Measurements from ENCODE around the gene CCDC157. TPM values are rescaled to one million over a fixed set of nuclear protein-coding genes. Genes with fewer than 3 reads are reported as not detected.

Gene CCDC157
- total and polyA plus RNA-seq, 2 of the 4 experiments (the other 2 are of a cell fraction), result 0.90 to 2.2 TPM

GRCh38 chr22:30324014-30324730 lies 32.6 kb upstream of the CCDC157 start (continued):
- no peak for TF ChIP-seq SMC3 (IDR thresholded peaks at IDR 0.05; ENCODE audit: low read depth, low read length)

- dilution Hi-C loops (cut with HindIII; ENCODE audit: low sequenced_read_pairs, unreplicated experiment), result no loop called here
- CTCF ChIA-PET, result interaction anchor here (2.6 kb wide), 1 partner anchor 37 kb away, joined by 9 read pairs; the partner anchor contains the start of gene CASTOR1
- BruUV-seq (replicated peaks), result TSS peak; percentile 33
- peak overlapping the region; percentile 70 for H3K14ac ChIP-seq (replicated peaks; ENCODE audit: low read depth, low read length)
- H2BK120ac ChIP-seq (ENCODE audit: low read depth, low read length), result no peak overlapping the region
- peak overlapping the region; percentile 5 to 71 for H4K8ac ChIP-seq (ENCODE audit: low read depth in 2 of 2, low read length in 2 of 2)
- 0 out of 2 replicates have a peak overlapping the region, but pooled peaks have one; percentile 16 for H2BK20ac ChIP-seq (ENCODE audit: low read depth, low read length)
- ATAC-seq (ENCODE audit: low read depth) (peak; percentile 72), DNase-seq (peak; percentile 90)
- H3K4me1 ChIP-seq (ENCODE audit: control insufficient read depth, insufficient read depth, low read length), result peaks cover 26% of the 10 kb centered on the region
- peak overlapping the region; percentile 13; the same call in 1 of the 2 replicates for H3K56ac ChIP-seq (ENCODE audit: extremely low read depth, insufficient read depth, low read length)
- H3K4me3 ChIP-seq (ENCODE audit: insufficient read depth, low read depth, low read length), result peak overlapping the region; percentile 97
- H2AK9ac ChIP-seq (replicated peaks; ENCODE audit: low read depth, low read length, poor library complexity), result peak overlapping the region; percentile 90
- no peak overlapping the region for H2BK15ac ChIP-seq (ENCODE audit: low read depth, low read length)
- POLR2A ChIA-PET (ENCODE audit: unreplicated experiment), result no interaction called here
- H3K27me3 ChIP-seq (ENCODE audit: control insufficient read depth, insufficient read depth, low read length), result no peaks in the 10 kb centered on the region
- peak overlapping the region; percentile 90 for H3K9ac ChIP-seq (ENCODE audit: low read depth, low read length)
- peak overlapping the region; percentile 97 for H3K4me2 ChIP-seq (ENCODE audit: low read depth, low read length)
- peak overlapping the region; percentile 30; the same call in 1 of the 2 replicates for H4K91ac ChIP-seq (ENCODE audit: insufficient read depth, low read depth, low read length)
- in situ Hi-C loops (cut with MboI; ENCODE audit: low sequenced_read_pairs), result no loop called here
- peaks cover 30 to 62% of the 10 kb centered on the region in 2 experiments for H3K79me1 ChIP-seq (ENCODE audit: low read depth in 1 of 2, low read length in 2 of 2)
- 50% methylated on average over 4 of the region's 5 CpGs; no CpG with 5 or more reads in 1 of the 2 experiments for WGBS, 2 experiments (ENCODE audit: extremely low coverage in 2 of 2, insufficient read length in 1 of 2)
- H2BK5ac ChIP-seq (ENCODE audit: low read depth, low read length, poor library complexity, severe bottlenecking), result peak overlapping the region; percentile 92
- peak overlapping the region; percentile 4; the same call in 1 of the 2 replicates for H4K5ac ChIP-seq (ENCODE audit: low read depth, low read length)
- no peak overlapping the region for H2AFZ ChIP-seq (replicated peaks; ENCODE audit: low read length, poor library complexity)
- peaks cover 33% of the 10 kb centered on the region for H3K9me1 ChIP-seq (ENCODE audit: insufficient read depth, low read length)
- H4K20me1 ChIP-seq (ENCODE audit: insufficient read depth, low read length), result peaks cover 47% of the 10 kb centered on the region
- TF ChIP-seq MAZ (IDR thresholded peaks at IDR 0.05; ENCODE audit: borderline replicate concordance, low read depth, low read length), result peak; percentile 62; the same call in 1 of the 2 replicates
- TF ChIP-seq FOS (IDR thresholded peaks at IDR 0.05; ENCODE audit: low read depth, low read length), result no peak
- TF ChIP-seq MXI1 (IDR thresholded peaks at IDR 0.05; ENCODE audit: borderline replicate concordance, low read depth, low read length), result no peak
- TF ChIP-seq RAD21 (IDR thresholded peaks at IDR 0.05; ENCODE audit: low read length), result peak; percentile 16; the same call in 1 of the 2 replicates
- peak; percentile 60; the same call in 1 of the 2 replicates for TF ChIP-seq POLR2A (IDR thresholded peaks at IDR 0.05; ENCODE audit: low read depth, low read length)
- TF ChIP-seq USF2 (IDR thresholded peaks at IDR 0.05; ENCODE audit: low read depth, low read length), result peak; percentile 34
- intact Hi-C loops (cut with micrococcal nuclease), result no loop called here
- no peaks in the 10 kb centered on the region for H3K9me3 ChIP-seq (ENCODE audit: control insufficient read depth, insufficient read depth, low read length)
- H3K36me3 ChIP-seq (ENCODE audit: control insufficient read depth, insufficient read depth, low read length), result peaks cover 9% of the 10 kb centered on the region
- H2AK5ac ChIP-seq (ENCODE audit: low read depth, low read length), result peak overlapping the region; percentile 90
- peak overlapping the region; percentile 55; the same call in 1 of the 2 replicates for H3K23ac ChIP-seq (ENCODE audit: low read depth, low read length)
- H3K18ac ChIP-seq (ENCODE audit: low read depth, low read length), result no peak overlapping the region; the same call in 1 of the 2 replicates
- H3K4ac ChIP-seq (ENCODE audit: low read depth, low read length), result peak overlapping the region; percentile 74
- peak overlapping the region; percentile 91 for H3K27ac ChIP-seq (ENCODE audit: insufficient read depth, low read length)
These were observed 31.6 kb upstream of the CCDC157 start for GRCh38 chr22:30325065-30325720.

Measured in IMR-90 (cell line).